ENCODE results near the gene ALX4. TPM values are rescaled to one million over a fixed set of nuclear protein-coding genes. Genes with fewer than 3 reads are reported as not detected.

The ALX4 gene
- total and polyA plus RNA-seq, 2 of the 8 experiments (the other 6 are each of a cell fraction or from before 2014, with no cell fraction given) = not detected

DNA sequence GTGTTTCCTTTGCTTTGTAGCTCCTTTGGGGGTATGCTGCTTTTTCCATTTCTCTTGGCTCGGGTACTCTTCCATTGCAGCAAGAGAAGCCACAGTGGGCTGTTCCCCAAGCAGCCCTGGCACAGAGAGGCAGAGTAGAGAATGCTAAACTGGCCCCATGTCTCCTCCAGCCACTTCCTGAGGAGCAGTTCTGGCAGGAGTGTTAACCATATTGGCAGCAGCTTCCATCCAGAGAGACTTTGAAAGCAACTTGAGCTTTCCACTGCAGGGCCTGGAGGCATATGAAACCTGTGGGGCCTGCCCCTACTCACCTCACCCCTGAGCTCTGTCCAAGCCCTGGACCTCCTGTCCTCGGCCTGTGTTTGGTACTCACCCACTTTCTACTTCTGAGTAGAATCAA is 61.8 kb downstream of the ALX4 start:
- Histone ChIP-seq H3K4ac (replicated peaks; ENCODE audit: insufficient read length, low read depth, low read length) (no peak overlapping the region), H3K79me1 (ENCODE audit: low read depth, low read length) (no peaks in the 10 kb centered on the region), H3K27me3 (replicated peaks in 1 of 4; ENCODE audit: control insufficient read depth in 3 of 4, extremely low read depth in 1 of 4, insufficient read depth in 3 of 4, low read length in 3 of 4) (no peaks in the 10 kb centered on the region), H2AFZ (ENCODE audit: low read length) (no peak overlapping the region), H3K23ac (ENCODE audit: insufficient read length) (no peak overlapping the region), H4K8ac (ENCODE audit: extremely low read depth, insufficient read depth, low read length) (no peak overlapping the region), H3K4me1 (replicated peaks in 1 of 4; ENCODE audit: control insufficient read depth in 3 of 4, insufficient read depth in 4 of 4, low read length in 3 of 4) (peaks cover 10 to 11% (median 11%) of the 10 kb centered on the region in 4 experiments), H2AK5ac (ENCODE audit: low read depth, low read length) (no peak overlapping the region), H2BK5ac (ENCODE audit: low read depth, low read length) (no peak overlapping the region), H3K9me3 (ENCODE audit: insufficient read depth in 2 of 2, low read depth in 1 of 2, low read length in 1 of 2) (peaks cover 4 to 9% of the 10 kb centered on the region in 2 experiments; a peak in 2 of 4 replicates), H2BK20ac (ENCODE audit: low read length) (0 out of 2 replicates have a peak overlapping the region, but pooled peaks have one; percentile 34), H2BK12ac (ENCODE audit: low read depth, low read length) (no peak overlapping the region), H3K27ac (ENCODE audit: low read depth, low read length) (no peak overlapping the region), H3K23me2 (ENCODE audit: low read depth, low read length) (no peaks in the 10 kb centered on the region), H3K18ac (ENCODE audit: extremely low read depth, low read length) (no peak overlapping the region), H4K5ac (ENCODE audit: insufficient read length, low read depth, low read length) (no peak overlapping the region), H2BK120ac (replicated peaks; ENCODE audit: low read depth, low read length) (no peak overlapping the region), H3K9ac (replicated peaks in 1 of 4; ENCODE audit: extremely low read depth in 1 of 4, low read depth in 3 of 4, low read length in 3 of 4) (no peak overlapping the region), H3K4me3 (ENCODE audit: extremely low read depth in 1 of 4, insufficient read depth in 2 of 4, low read depth in 3 of 4, low read length in 4 of 4) (no peak overlapping the region), H4K20me1 (replicated peaks in 1 of 2; ENCODE audit: control insufficient read depth in 1 of 2, insufficient read depth in 2 of 2, low read length in 2 of 2) (no peaks in the 10 kb centered on the region), H3K56ac (replicated peaks; ENCODE audit: insufficient read length, low read depth, low read length) (no peak overlapping the region), H3K14ac (ENCODE audit: insufficient read length) (no peak overlapping the region), H3K79me2 (ENCODE audit: control insufficient read depth in 1 of 2, insufficient read depth in 2 of 2, low read length in 2 of 2) (no peaks in the 10 kb centered on the region), H3K36me3 (ENCODE audit: control insufficient read depth in 2 of 4, insufficient read depth in 4 of 4, low read length in 3 of 4) (peaks cover 0 to 9% (median 0%) of the 10 kb centered on the region in 4 experiments; a peak in 1 of 8 replicates), H2BK15ac (ENCODE audit: low read length) (no peak overlapping the region), H3K4me2 (ENCODE audit: insufficient read depth in 1 of 2, low read depth in 2 of 2, low read length in 2 of 2) (no peak overlapping the region), H4K91ac (replicated peaks; ENCODE audit: insufficient read length, low read length) (no peak overlapping the region)
- CTCF ChIA-PET (ENCODE audit: partially characterized antibody) = interaction anchor here (1.2 to 2.8 kb wide), 6 partner anchors 10 to 114 kb away, joined by 3 to 18 read pairs (median 5); no protein-coding TSS in a partner anchor
- DNase-seq (ENCODE audit: low read depth in 1 of 2, low spot score in 2 of 2) = no peak
- POLR2A ChIA-PET (ENCODE audit: partially characterized antibody) = interaction anchor here (0.8 to 1.7 kb wide), 3 partner anchors 11 to 21 kb away, joined by 3 to 4 read pairs (median 3); no protein-coding TSS in a partner anchor
- WGBS, 2 experiments (ENCODE audit: extremely low coverage in 1 of 2, insufficient coverage in 1 of 2, insufficient read length in 1 of 2, insufficient replicate concordance in 2 of 2, low coverage in 1 of 2, low lambda C conversion rate in 2 of 2, missing lambda C conversion rate in 1 of 2) = 87% methylated on average over 2 of the region's 2 CpGs; no CpG with 5 or more reads in 1 of the 2 experiments
- no peak for FAIRE-seq
- TF ChIP-seq HDAC6 (IDR thresholded peaks at IDR 0.05; ENCODE audit: low read depth, low read length) = no peak
- no peak for TF ChIP-seq RFX5 (IDR thresholded peaks at IDR 0.05; ENCODE audit: borderline replicate concordance, low read depth, low read length)
- TF ChIP-seq, protein P1, sequence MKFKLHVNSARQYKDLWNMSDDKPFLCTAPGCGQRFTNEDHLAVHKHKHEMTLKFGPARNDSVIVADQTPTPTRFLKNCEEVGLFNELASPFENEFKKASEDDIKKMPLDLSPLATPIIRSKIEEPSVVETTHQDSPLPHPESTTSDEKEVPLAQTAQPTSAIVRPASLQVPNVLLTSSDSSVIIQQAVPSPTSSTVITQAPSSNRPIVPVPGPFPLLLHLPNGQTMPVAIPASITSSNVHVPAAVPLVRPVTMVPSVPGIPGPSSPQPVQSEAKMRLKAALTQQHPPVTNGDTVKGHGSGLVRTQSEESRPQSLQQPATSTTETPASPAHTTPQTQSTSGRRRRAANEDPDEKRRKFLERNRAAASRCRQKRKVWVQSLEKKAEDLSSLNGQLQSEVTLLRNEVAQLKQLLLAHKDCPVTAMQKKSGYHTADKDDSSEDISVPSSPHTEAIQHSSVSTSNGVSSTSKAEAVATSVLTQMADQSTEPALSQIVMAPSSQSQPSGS (IDR thresholded peaks at IDR 0.05; ENCODE audit: low read length) = no peak
- no peak for TF ChIP-seq NRF1 (IDR thresholded peaks at IDR 0.05; ENCODE audit: low read depth, low read length)
- TF ChIP-seq TAF1 (IDR thresholded peaks at IDR 0.05; ENCODE audit: low read depth, low read length) = no peak
- no peak for TF ChIP-seq YY1 (IDR thresholded peaks at IDR 0.05; ENCODE audit: low read depth, low read length)
- TF ChIP-seq MAFK (IDR thresholded peaks at IDR 0.05; ENCODE audit: low read depth, low read length) = no peak
- TF ChIP-seq POLR2AphosphoS5 (IDR thresholded peaks at IDR 0.05; ENCODE audit: low read depth, low read length) = no peak
- no peak for TF ChIP-seq CBX5 (IDR thresholded peaks at IDR 0.05; ENCODE audit: low read depth, low read length)
- no peak for TF ChIP-seq EZH2 (IDR thresholded peaks at IDR 0.05; ENCODE audit: low read depth, low read length, severe bottlenecking)
- TF ChIP-seq USF2 (IDR thresholded peaks at IDR 0.05; ENCODE audit: low read length) = no peak
